Liver (tissue), 9 donors: Measurements from ENCODE around the gene PNMA8B. TPM values are rescaled to one million over a fixed set of nuclear protein-coding genes. Genes with fewer than 3 reads are reported as not detected.

Source experiments
- DNase-seq: peaks from one replicate; pipeline ENCODE4 v3.0.0-alpha.2; 2017; ENCODE audit warnings: low spot score
- H3K27ac ChIP-seq, 2 donors: one replicate each; pipeline ENCODE4 v1.7.0; 2013; ENCODE audit warnings: inconsistent platforms in 2 of 2, low read length in 2 of 2, control low read depth in 1 of 2, low read depth in 1 of 2, mild to moderate bottlenecking in 1 of 2
- H3K27me3 ChIP-seq, 4 donors: one replicate each; pipeline versions ENCODE4 v1.6.1 to v1.7.0; 2013; ENCODE audit warnings: low read length in 3 of 4, inconsistent platforms in 1 of 4, mild to moderate bottlenecking in 1 of 4, moderate library complexity in 1 of 4; ENCODE audit not compliant: control insufficient read depth in 4 of 4, insufficient read depth in 4 of 4
- H3K36me3 ChIP-seq, 4 donors: one replicate each; pipeline versions ENCODE4 v1.6.1 to v1.7.0; 2013; ENCODE audit warnings: low read length in 3 of 4, mild to moderate bottlenecking in 3 of 4, low read depth in 1 of 4, moderate library complexity in 1 of 4; ENCODE audit not compliant: control insufficient read depth in 4 of 4, insufficient read depth in 3 of 4
- H3K4me1 ChIP-seq, 4 donors: one replicate each; pipeline versions ENCODE4 v1.6.1 to v1.7.0; 2013; ENCODE audit warnings: low read length in 3 of 4, mild to moderate bottlenecking in 3 of 4, moderate library complexity in 1 of 4; ENCODE audit not compliant: control insufficient read depth in 4 of 4, insufficient read depth in 4 of 4
- H3K4me3 ChIP-seq, 3 donors: one replicate each; pipeline versions ENCODE4 v1.6.1 to v1.7.0; 2013; ENCODE audit warnings: low read length in 3 of 3, control low read depth in 1 of 3, low read depth in 1 of 3, mild to moderate bottlenecking in 1 of 3
- H3K9ac ChIP-seq, 2 donors: one replicate each; pipeline ENCODE4 v1.7.0; 2013; ENCODE audit warnings: low read length in 2 of 2, mild to moderate bottlenecking in 2 of 2, moderate library complexity in 2 of 2, control low read depth in 1 of 2, low read depth in 1 of 2
- H3K9me3 ChIP-seq, 4 donors: one replicate each; pipeline versions ENCODE4 v1.6.1 to v1.7.0; 2013; ENCODE audit warnings: low read length in 3 of 4; ENCODE audit not compliant: control insufficient read depth in 4 of 4
- ATF3 ChIP-seq: IDR thresholded peaks from 2 replicates; pipeline ENCODE4 v1.6.1; 2016; ENCODE audit warnings: antibody characterized with exemption
- CTCF ChIP-seq: fragments of 150-350 bp; IDR thresholded peaks from 2 replicates; pipeline ENCODE4 v1.5.1; 2017; ENCODE audit warnings: improper control_type of control experiment, low read depth, low read length; ENCODE audit not compliant: missing input control
- EGR1 ChIP-seq, 2 donors: IDR thresholded peaks; 2 replicates each; pipeline ENCODE4 v1.6.1; 2016 to 2018; ENCODE audit warnings: antibody characterized with exemption in 2 of 2, low read depth in 2 of 2
- FOXA1 ChIP-seq: IDR thresholded peaks from 2 replicates; pipeline ENCODE4 v1.6.1; 2016; ENCODE audit warnings: antibody characterized with exemption
- FOXA2 ChIP-seq: IDR thresholded peaks from 2 replicates; pipeline ENCODE4 v1.6.1; 2016; ENCODE audit warnings: antibody characterized with exemption
- GABPA ChIP-seq, 2 donors: IDR thresholded peaks in 1 of 2; conservative IDR thresholded peaks in 1 of 2; 2 replicates each; pipeline ENCODE4 v1.6.1; 2016; ENCODE audit warnings: antibody characterized with exemption in 2 of 2, mild to moderate bottlenecking in 1 of 2, moderate library complexity in 1 of 2
- HNF4A ChIP-seq, 2 donors: conservative IDR thresholded peaks; 2 replicates each; pipeline ENCODE4 v1.6.1; 2016; ENCODE audit warnings: antibody characterized with exemption in 2 of 2, mild to moderate bottlenecking in 2 of 2
- HNF4G ChIP-seq: IDR thresholded peaks from 2 replicates; pipeline ENCODE4 v1.6.1; 2016; ENCODE audit warnings: antibody characterized with exemption
- JUND ChIP-seq, 2 donors: IDR thresholded peaks; 2 replicates each; pipeline ENCODE4 v1.6.1; 2016; ENCODE audit warnings: antibody characterized with exemption in 2 of 2
- MAX ChIP-seq: IDR thresholded peaks from 2 replicates; pipeline ENCODE4 v1.6.1; 2016; ENCODE audit warnings: antibody characterized with exemption
- NR2F2 ChIP-seq: IDR thresholded peaks from 2 replicates; pipeline ENCODE4 v1.6.1; 2016; ENCODE audit warnings: antibody characterized with exemption
- RAD21 ChIP-seq, 2 donors: IDR thresholded peaks; 2 replicates each; pipeline ENCODE4 v1.6.1; 2016; ENCODE audit warnings: antibody characterized with exemption in 2 of 2, mild to moderate bottlenecking in 2 of 2
- REST ChIP-seq: IDR thresholded peaks from 2 replicates; pipeline ENCODE4 v1.6.1; 2016; ENCODE audit warnings: antibody characterized with exemption, mild to moderate bottlenecking
- RXRA ChIP-seq, 2 donors: IDR thresholded peaks; 2 replicates each; pipeline ENCODE4 v1.6.1; 2017 to 2018; ENCODE audit warnings: antibody characterized with exemption in 2 of 2, mild to moderate bottlenecking in 1 of 2
- SP1 ChIP-seq: IDR thresholded peaks from 2 replicates; pipeline ENCODE4 v1.6.1; 2018; ENCODE audit warnings: antibody characterized with exemption, mild to moderate bottlenecking
- TAF1 ChIP-seq: conservative IDR thresholded peaks from 2 replicates; pipeline ENCODE4 v1.6.1; 2016; ENCODE audit warnings: antibody characterized with exemption, mild to moderate bottlenecking
- YY1 ChIP-seq: IDR thresholded peaks from 2 replicates; pipeline ENCODE4 v1.6.1; 2016; ENCODE audit warnings: antibody characterized with exemption, mild to moderate bottlenecking
- ZBTB33 ChIP-seq: IDR thresholded peaks from 2 replicates; pipeline ENCODE4 v1.6.1; 2016; ENCODE audit warnings: antibody characterized with exemption
- WGBS: extraction: QIAGEN DNeasy Blood & Tissue Kit; methylation state at CpG from one replicate; pipeline ENCODE4 v1.1.7; 2013; 5-methylcytosine and 5-hydroxymethylcytosine counted together
- polyA plus RNA-seq, 2 donors: library from polyadenylated mRNA; stranded (reverse) in 1 of 2; unstranded in 1 of 2; fragments of 200-250 nt in 1 of 2; fragments of >200 nt in 1 of 2; fragmentation: Nextera tagmentation in 1 of 2; extraction: Ambion mirVana in 1 of 2; gene quantifications; one replicate each; pipeline versions ENCODE4 v1.2.1 to v1.2.3, GENCODE V29; 2013 to 2015
- total RNA-seq, 2 donors: library from RNA; depleted of rRNA; stranded (reverse); fragments of >200 nt; gene quantifications; one replicate each; pipeline ENCODE4 v1.2.3, GENCODE V29; 2014
- donor health status: healthy.
- donor health status: healthy.
- donor health status: healthy.
- donor health status: healthy.
- donor health status: healthy.

Gene PNMA8B
- total and polyA plus RNA-seq, 4 donors: 0.15 to 0.59 (median 0.39) TPM

- TF ChIP-seq FOXA2: no peak
- TF ChIP-seq HNF4A (conservative IDR thresholded peaks at IDR 0.05): no peak
Measured at GRCh38 chr19:46447824-46448223, 47.8 kb downstream of the PNMA8B start (continued).

- DNase-seq: no peak
- H3K4me1 ChIP-seq: no peaks in the 10 kb centered on the region
- H3K27me3 ChIP-seq: no peaks in the 10 kb centered on the region
- 46% methylated on average over 3 of the region's 3 CpGs for WGBS
- H3K9me3 ChIP-seq: no peaks in the 10 kb centered on the region
- no peak overlapping the region for H3K4me3 ChIP-seq
- H3K36me3 ChIP-seq: no peaks in the 10 kb centered on the region
- H3K9ac ChIP-seq: no peak overlapping the region
- H3K27ac ChIP-seq: no peak overlapping the region
- TF ChIP-seq NR2F2: no peak
- no peak for TF ChIP-seq GABPA (IDR thresholded peaks at IDR 0.05 in 1 of 2, conservative IDR thresholded peaks at IDR 0.05 in 1 of 2)
- TF ChIP-seq ZBTB33: no peak
- no peak for TF ChIP-seq REST
- TF ChIP-seq YY1: no peak
- TF ChIP-seq FOXA1: no peak
- no peak for TF ChIP-seq CTCF
- no peak for TF ChIP-seq JUND (IDR thresholded peaks at IDR 0.05)
- no peak for TF ChIP-seq FOXA2
- TF ChIP-seq RAD21 (IDR thresholded peaks at IDR 0.05): no peak
- no peak for TF ChIP-seq RXRA (IDR thresholded peaks at IDR 0.05)
- no peak for TF ChIP-seq EGR1 (IDR thresholded peaks at IDR 0.05; ENCODE audit: low read depth in 2 of 2)
- no peak for TF ChIP-seq HNF4A (conservative IDR thresholded peaks at IDR 0.05)
- no peak for TF ChIP-seq SP1
- TF ChIP-seq ATF3: no peak
- TF ChIP-seq HNF4G: no peak
- TF ChIP-seq TAF1: no peak
- TF ChIP-seq MAX: no peak
Measured at GRCh38 chr19:46447006-46447405, 48.7 kb downstream of the PNMA8B start.
